ENCODE results near the gene PLCD4.

The PLCD4 gene

DNA sequence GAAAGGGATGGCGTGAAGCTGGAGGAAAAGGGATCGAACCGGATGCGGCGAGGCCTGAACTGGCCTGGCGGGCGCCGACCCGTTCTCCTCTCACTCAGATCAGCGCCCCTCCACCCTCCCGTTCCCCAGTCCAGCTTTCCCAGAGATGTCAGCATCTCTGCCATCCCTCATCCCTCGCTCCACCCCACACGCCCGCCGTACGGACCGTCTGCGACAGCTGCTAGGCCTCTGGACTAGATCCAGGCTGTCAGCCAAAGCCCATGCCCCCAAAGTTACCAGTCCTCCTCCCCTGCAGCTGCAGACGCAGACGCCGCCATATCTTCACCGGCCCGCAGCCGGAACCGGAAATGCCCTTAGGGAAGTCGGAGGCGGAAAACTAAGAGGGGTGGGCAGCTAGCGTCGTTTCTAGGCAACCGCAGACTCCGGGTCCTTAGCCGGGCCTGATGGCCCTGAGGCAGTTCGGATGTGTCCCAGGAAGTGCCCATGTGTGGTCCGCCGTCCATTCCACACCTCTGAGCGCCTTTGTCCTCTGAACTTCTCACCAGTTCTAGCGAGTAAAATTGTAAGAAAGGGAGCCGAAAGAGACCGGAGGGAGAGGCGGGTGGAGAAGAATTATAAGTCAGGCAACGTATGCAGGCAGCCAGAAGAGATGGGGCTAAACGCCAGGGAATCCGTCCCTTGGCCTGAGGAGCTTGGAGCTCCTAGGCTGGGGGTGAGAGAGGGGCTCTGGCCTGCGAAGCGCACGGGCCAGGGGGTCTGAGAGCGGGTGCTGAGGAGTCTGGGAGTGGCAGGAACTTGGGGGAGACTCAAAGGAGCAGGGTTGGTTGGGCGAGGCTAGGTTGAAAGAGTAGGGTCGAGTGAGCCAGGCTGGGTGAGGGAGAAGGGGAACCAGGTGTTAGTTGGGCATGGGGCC, 64.2 kb downstream of the PLCD4 start, which contains the start of the genes RNF25 and STK36:
Gene RNF25 (minus strand): TSS at position 349 of the 913 bp plus-strand sequence. CDS start 32 bp downstream, at position 317.
Gene STK36 (plus strand): TSS at position 433 of the 913 bp plus-strand sequence. CDS start 744 bp downstream, outside the sequence.
- DNase-seq = peak; percentile 86 to 93

DNA sequence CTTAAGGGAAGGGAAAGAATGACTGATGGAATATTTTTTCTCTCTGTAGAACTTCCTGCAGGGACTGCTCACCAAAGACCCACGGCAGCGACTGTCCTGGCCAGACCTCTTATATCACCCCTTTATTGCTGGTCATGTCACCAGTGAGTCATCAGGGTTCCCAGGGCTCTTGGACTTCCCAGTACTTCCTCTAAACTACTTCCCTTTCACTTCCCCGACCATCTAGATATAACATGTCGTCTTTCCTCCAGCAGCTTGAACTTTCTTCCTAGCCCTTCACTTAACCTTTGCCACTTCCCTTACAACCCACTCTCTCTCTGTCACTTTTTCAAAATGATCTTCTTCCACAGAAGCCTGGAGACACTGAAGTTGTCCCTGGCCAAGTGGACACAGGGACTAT, 71.4 kb downstream of the PLCD4 start:
- DNase-seq = no peak

DNA sequence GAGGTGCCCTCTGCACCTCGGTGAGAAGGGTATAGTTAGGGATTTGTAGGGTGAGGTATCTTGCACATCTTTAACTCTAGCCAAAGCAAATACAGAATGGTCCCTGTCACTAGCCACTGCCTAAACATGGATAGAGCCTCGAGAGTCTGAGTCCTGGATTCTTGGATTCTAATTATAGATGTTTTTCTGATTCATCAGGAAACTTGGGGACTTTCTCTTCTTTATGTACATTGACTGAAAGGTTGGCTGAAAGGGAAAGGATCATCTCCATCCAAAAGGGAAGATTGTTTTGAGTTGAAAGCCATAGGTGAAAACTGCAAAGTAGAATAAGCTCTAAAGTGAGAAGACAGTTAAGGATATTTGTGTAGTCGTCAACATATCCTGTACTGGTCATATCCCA, 72.4 kb downstream of the PLCD4 start:
- DNase-seq = no peak

Measured in NCI-H526 (cell line).